ENCODE results near the gene MYOM1.

GRCh38 chr18:3225588-3225987 lies 5.8 kb upstream of the MYOM1 start:
- TF ChIP-seq TAF1 (IDR thresholded peaks at IDR 0.05; ENCODE audit: borderline replicate concordance, insufficient read depth, low read length) (no peak), REST (IDR thresholded peaks at IDR 0.05; ENCODE audit: insufficient read depth in 1 of 2, low read depth in 2 of 2, low read length in 2 of 2) (no peak)
